Fibroblast of skin of right quadriceps (primary cell): ENCODE measurements around the gene CTNND2.

Source experiments
- DNase-seq: peaks from one replicate; pipeline ENCODE4 v3.0.0-alpha.2; 2013

CTNND2 gene

DNA sequence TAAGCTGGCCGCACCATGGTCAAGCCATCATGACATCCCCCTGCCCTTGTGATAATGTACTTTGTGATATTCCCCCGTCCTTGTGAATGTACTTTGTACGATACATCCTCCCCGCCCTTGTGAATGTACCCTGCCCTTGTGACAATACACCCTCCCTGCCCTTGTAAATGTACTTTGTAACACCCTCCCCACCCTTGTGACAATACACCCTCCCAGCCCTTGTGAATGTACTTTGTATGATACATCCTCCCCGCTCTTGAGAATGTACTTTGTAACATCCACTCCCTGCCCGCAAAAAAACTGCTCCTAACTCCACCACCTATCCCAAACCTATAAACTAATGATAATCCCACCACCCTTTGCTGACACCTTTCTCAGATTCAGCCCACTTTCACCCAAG, 313.8 kb downstream of the CTNND2 start:
- no peak for DNase-seq

GRCh38 chr5:11588803-11589202, 315.4 kb downstream of the CTNND2 start:
- no peak for DNase-seq

GRCh38 chr5:11584017-11584416, 320.2 kb downstream of the CTNND2 start:
- DNase-seq = peak; percentile 44

- no peak for DNase-seq
Measured at GRCh38 chr5:11579351-11579750, 324.9 kb downstream of the CTNND2 start.

DNA sequence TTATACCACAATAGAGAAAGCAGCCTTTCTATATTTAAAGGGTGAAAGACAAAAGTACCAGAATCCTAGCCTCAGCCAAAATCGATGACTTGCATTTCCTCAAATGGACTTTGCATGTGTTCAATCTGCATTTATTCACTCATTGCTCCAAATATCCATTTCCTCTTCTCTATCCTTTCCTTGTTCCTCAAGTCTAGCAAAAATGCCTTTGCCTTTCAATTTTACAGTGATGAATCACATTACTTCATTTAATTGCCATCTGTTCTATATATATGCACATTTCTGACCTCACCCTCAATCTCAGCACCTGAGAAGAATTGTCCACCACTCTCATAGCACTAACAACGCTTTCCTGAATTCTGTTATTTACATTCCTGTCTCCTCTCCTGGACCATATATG, 329.5 kb downstream of the CTNND2 start:
- DNase-seq = no peak

DNA sequence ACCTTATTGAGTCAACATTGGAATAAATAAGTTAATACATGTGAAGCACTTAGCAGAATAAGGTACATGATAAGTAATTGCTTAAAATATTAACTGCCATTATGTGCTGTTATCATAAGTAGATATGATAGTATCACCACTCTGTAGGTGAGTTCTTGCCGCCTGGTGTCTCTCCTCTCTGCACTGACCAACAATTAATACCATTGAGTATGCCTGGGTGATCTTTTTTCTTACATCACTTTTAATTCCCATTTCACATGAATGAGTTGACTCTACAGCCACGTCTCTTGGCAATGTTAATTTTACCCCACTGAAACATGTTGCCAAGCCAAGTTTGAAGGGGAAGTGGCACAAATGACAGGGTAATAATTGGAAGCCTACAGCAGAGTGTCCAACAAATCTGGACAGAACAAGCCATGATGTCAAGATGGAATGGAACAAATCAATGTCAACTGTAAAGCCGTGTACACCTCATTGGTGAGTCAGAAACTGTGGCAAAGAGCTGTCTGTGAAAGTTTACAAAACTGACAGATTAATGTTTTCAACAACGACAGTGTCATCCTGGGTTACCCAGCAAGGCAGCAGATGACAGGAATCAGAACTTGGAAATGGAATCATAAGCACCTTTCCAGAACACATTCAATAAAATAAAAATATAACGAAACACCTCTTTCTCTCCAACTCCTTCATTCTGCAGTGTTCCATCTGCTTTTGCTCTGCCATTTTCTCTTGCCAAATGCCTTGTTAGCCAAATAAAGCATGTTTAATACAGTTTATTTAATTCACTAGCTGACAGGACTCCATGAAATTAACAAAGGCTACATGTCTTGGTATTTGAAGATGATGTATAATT, 330.9 kb downstream of the CTNND2 start:
- no peak for DNase-seq

DNA sequence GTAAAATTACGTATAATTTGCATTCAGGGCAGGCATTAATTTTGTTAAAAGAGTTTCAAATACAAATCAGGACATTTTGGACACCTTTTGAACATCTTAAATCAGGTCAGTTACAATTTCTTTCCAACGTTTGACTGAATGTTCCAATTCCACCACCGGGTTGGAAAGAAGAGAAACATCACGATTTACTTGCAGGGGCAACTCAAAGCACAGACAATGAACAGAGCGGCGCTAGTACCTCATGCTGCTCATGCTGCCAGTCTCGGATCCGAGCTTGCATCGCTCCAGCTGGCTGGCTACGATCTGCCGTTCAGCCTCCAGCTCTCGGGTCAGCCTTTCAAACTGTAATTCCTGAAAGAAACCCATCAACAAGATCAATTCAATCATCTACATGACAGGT, 339.5 kb downstream of the CTNND2 start:
- DNase-seq = no peak

GRCh38 chr5:11563822-11564221, 340.4 kb downstream of the CTNND2 start:
- DNase-seq = no peak

DNA sequence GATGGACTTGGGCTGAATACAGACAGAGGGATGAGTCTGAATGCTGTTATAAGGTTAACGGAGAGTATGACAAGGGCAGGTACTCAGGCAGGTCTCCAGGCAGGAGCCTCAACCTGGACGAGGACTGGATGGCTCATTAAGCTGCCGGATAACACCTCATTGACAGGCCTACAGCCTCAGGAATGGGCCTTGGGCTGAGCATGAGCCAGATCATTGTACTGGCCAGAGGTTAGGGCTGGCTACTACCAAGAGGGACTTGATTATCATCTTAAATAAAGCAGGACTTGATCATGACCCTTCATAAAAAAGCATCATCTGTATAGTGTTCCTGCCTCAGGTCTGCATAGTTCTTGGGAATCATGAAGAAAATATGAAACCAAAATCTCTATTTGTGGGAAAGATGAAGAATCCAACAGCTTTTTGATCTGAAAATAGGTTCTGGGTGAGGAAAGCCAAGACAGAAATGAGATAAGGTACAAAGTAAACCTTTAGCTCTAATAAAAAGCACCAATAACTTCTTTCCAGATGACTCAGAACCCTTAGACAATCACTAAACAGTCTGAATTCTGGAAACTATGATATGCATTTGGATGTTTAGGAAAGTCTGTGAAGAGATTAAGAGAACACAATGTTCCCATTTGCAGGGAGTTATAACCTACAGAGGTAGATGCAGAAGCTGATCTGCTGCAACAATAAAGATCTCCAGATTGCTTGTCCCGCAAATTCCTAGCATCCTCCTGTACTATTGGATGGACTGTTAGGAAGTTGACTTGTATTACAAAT, 343.1 kb downstream of the CTNND2 start:
- no peak for DNase-seq

- no peak for DNase-seq
Measured at GRCh38 chr5:11557063-11557462, 347.2 kb downstream of the CTNND2 start.

- no peak for DNase-seq
Measured at GRCh38 chr5:11555171-11555570, 349.1 kb downstream of the CTNND2 start.

DNA sequence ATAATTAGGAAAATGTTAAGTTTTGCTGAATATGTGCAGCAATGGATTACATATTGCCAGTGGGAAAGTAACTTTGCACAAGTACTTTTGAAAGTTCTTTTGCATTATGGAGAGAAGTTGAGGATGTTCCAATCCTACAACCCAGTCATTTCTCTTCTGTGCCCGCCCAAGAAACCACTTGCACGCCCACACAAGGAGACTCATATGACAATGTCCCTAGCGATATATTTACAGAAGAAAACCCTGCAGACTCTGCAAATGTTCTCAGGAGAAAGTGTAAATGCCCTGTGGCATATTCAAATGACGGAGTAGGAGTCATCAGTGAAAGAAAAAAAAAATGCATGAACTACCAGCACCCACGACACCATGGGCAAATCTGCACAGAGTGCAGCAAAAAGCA, 356.5 kb downstream of the CTNND2 start:
- no peak for DNase-seq

DNA sequence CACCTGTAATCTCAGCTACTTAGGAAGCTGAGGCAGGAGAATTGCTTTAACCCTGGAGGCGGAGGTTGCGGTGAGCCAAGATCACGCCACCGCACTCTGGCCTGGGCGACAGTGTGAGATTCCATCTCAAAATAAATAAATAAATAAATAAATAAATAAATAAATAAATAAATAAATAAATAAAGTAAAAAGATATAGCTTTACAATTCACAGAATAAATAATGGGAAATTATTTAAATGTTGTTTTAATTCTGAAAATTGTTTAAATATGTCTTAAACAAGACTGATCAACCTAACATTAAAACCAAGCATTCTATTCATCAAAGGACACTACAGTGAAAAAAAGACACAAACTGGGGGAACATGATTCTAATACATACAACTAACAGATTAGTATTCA, 357.1 kb downstream of the CTNND2 start:
- DNase-seq = no peak

DNA sequence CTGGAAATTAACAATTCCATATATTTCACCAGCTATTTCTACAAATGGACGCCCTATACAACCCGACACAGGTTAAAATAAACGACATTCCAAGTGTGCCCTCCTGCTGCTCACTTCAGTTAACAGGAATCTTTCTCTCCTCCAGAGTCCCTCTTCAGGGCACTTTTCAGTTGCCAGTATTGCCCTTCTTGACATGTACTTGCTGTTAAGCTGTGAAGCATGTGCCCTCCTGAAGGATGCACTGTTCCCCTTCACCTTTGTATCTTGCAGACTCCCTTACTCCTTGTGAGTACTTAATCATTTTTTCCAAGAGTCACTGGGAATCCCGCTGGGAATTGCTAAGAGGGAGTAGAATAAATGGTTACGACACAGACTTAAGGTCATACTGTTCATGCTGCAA, 364.1 kb downstream of the CTNND2 start:
- no peak for DNase-seq

DNA sequence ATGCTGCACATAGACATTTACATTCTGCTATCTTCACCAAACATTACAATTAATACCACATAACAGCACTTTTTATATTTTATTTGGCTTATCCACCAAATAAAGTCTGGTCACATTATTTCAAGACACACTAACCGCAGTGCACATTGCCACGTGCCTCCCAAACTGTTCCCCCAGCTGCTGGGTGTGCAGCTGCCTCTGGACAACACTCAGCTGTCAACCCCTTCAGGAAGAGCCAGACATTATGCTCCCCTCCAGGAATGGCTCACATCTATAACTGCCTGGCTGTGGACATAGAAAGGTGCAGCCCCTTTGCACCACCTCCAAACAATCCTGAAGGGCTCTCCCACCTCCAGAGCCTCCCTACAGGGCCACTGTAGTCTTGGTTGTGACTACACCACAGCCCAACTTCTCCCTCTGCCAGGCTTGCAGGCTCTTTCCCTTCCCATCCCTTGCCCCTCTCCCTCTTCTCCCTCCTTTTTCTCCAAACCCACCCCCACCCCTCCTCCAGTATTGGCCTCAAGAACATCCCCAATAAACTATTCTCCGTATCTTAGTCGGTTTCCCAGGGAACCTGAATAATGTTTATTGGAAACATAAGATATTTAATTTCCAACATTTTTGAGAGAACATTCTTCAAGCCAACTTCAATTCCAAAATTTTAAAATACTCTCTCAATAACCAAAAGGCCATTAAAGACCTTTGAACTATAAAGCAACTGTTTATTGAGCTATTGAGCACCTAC, 372.3 kb downstream of the CTNND2 start:
- DNase-seq = no peak

DNA sequence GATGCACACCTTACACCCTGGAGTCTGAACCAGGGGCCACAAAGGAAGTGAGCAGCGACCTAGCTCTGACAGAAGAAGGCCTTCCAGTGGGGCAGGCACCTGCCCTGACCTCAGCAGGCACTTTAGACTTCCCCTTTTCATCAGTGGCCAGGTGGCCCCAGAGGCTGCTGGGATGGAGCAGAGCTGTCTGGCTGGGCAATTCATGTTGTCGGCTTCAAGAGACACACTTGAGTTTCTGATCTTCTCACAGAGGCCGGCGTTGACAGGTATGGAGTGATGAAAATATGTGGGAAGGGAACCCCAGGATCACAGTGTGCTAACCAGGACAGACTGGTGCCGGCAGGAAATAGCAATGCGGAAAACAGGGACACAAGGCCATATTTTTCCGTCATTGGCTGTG, 375.5 kb downstream of the CTNND2 start:
- DNase-seq = no peak

DNA sequence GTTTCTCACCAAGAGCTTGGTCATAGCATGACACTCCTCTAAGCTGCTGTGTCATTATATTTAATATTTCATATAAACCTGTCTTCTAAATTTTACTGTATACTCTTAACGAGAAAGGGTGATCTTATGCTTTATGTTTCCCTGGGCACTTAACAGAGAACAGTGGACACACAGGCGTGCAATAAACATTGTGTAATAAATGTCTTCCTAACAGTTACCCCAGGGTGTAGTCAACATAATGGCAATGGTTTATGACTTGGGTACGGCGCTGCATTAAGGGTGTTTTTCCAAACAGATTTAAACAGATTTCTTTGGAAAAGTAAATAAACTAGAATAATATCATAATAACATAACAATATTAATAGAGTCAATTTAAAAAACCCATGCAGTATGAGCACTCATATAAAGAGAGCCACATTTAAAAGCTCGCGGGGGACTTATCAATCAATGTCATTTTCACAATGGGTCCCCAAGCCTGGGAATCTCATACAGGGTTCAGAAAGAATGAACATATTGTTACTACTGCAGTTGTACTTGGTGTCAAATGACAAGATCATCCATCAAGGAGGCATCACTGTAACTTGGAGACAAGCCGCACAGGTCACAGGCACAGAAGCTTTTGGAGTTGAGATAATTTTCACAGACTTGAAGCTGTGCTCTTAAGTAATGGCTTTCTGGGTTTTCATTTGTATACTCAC, 376.4 kb downstream of the CTNND2 start:
- no peak for DNase-seq

DNA sequence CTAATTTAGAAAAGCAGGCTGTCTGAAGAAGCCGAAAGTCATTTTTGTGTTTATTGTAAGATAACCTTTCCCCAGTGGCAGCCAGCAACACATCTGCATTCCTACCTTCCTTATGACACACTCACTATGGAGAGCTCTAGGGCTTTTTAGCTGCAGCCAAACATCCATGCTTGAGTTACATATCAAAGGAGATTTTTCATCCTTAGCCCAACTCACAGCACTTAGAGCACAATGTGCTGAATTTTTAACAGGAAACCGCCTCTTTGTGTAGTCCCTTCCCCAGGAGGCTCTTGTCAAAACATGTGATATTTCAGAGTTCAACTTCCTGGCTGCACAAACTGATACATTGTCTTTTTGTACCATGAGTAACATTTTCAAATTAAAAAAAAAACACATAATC, 379.2 kb downstream of the CTNND2 start:
- no peak for DNase-seq

DNA sequence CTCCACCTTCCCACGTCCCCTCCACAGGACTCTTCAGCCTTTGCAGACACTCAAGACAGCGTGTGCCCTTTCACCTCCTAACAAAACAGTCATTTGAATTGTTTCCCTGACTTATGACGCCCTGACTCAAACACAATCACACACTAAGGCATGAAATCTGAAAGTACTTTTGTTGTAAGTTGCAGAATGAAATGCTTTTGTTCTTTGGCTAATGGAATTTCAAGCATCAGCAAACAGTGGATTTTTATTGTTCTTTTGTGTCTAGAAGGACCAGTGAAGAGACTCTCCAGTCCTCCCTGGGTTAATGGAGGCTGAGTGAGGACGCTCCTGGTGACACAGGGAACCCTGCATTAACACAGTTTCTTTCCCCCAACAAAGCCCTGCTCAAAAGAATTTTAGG, 380.1 kb downstream of the CTNND2 start:
- DNase-seq = no peak

- DNase-seq = no peak
Measured at GRCh38 chr5:11522796-11523195, 381.4 kb downstream of the CTNND2 start.

DNA sequence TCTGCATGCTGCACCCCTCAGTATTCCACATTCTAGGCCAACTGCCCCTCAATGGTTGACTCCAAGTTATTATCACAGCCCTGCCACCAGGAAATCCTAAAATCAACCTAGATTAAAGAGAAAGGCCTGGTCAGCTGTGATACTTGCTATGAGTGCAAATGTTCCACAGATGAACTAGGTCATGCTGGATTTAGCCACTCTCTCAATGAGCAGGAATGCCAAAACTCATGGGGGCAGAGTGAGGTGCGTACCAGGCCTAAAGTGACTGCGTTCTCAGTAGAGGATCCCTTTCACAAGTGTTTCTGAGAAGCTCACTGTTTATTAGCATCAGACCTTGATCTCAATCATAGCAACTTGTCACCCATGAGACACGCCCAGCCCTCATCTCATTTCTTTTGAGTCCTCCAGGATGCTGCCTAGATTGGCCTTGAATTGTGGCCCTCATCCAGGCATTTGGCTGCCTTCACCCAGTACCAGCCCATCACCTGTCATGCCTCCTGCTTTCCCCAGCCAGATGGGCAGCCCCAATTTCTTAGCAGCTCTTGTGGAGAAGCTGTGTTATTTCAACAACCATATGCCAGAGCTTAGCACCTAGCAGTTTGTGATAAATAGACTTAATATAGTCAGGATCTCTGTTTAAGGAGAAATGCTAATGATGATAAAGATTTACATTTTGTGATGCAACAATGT, 383.9 kb downstream of the CTNND2 start:
- no peak for DNase-seq

DNA sequence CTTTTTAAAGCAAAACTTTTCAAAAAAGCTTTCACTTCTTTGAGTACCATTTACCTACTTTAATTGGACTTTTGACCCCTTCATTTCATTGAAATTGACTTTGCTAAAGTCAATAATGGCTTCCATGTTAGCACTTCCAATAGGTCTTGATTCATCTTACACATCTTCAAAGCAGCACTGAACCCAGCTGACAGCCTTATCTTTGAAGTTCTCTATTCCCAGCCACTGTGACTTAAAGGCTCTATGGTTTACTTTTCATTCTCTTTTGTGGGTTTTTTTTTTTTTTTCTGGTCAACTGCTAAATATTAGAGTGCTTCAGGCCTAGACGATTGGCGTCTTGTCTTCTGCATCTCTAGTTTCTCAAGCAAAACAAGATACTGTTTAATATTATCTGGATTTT, 385.0 kb downstream of the CTNND2 start:
- no peak for DNase-seq
